IMR-90 (cell line): ENCODE measurements around the gene CD96. TPM values are rescaled to one million over a fixed set of nuclear protein-coding genes. Genes with fewer than 3 reads are reported as not detected.

ENCODE experiments used
- ATAC-seq: fragments of 200-7000 bp; cut with Tn5 transposase; 2 replicates; pipeline ENCODE4 v1.9.1; 2020; ENCODE audit warnings: low read depth, mild to moderate bottlenecking, moderate library complexity
- BruUV-seq: library from RNA; stranded (reverse); fragments of 400-500 nt; replicated peaks from 2 replicates; lab custom pipeline; 2021; lab: Mats Ljungman, UMichigan
- CTCF ChIA-PET: fragments of 300-600 bp; formaldehyde crosslinking; extraction: SDS; loops from one replicate; lab custom pipeline; 2021; ENCODE audit warnings: antibody characterized with exemption; lab: Yijun Ruan, JAX
- POLR2A ChIA-PET: fragments of 300-600 bp; sonication (Branson Sonifier 250); formaldehyde crosslinking; loops from one replicate; lab custom pipeline; 2022; ENCODE audit warnings: antibody characterized with exemption; ENCODE audit not compliant: unreplicated experiment; lab: Charles Lee
- DNase-seq: peaks from one replicate; pipeline ENCODE4 v3.0.0; 2013
- H2AFZ ChIP-seq: replicated peaks from 2 replicates; pipeline ENCODE3; 2013; ENCODE audit warnings: low read length, mild to moderate bottlenecking; ENCODE audit not compliant: poor library complexity
- H2AK5ac ChIP-seq: 2 replicates; pipeline ENCODE4 v1.6.1; 2013; ENCODE audit warnings: low read depth, low read length, inconsistent platforms
- H2AK9ac ChIP-seq: replicated peaks from 2 replicates; pipeline ENCODE3; 2013; ENCODE audit warnings: mild to moderate bottlenecking, low read depth, low read length, moderate library complexity; ENCODE audit not compliant: poor library complexity
- H2BK120ac ChIP-seq: 2 replicates; pipeline ENCODE4 v1.6.1; 2013; ENCODE audit warnings: low read depth, low read length, inconsistent platforms
- H2BK15ac ChIP-seq: 3 replicates; pipeline ENCODE4 v1.6.1; 2013; ENCODE audit warnings: low read depth, low read length, inconsistent platforms
- H2BK20ac ChIP-seq: 2 replicates; pipeline ENCODE4 v1.6.1; 2013; ENCODE audit warnings: low read depth, mild to moderate bottlenecking, inconsistent platforms, low read length, moderate library complexity
- H2BK5ac ChIP-seq: 2 replicates; pipeline ENCODE4 v1.6.1; 2013; ENCODE audit warnings: mild to moderate bottlenecking, low read depth, low read length, inconsistent platforms; ENCODE audit not compliant: poor library complexity, severe bottlenecking
- H3K14ac ChIP-seq: replicated peaks from 2 replicates; pipeline ENCODE4 v1.6.1; 2013; ENCODE audit warnings: low read depth, low read length, inconsistent platforms
- H3K18ac ChIP-seq: 2 replicates; pipeline ENCODE4 v1.6.1; 2013; ENCODE audit warnings: low read depth, low read length, control low read depth
- H3K23ac ChIP-seq: 2 replicates; pipeline ENCODE4 v1.6.1; 2013; ENCODE audit warnings: low read depth, low read length, inconsistent platforms
- H3K27ac ChIP-seq: 2 replicates; pipeline ENCODE4 v1.5.1; 2013; ENCODE audit warnings: mild to moderate bottlenecking, control low read depth, low read length; ENCODE audit not compliant: insufficient read depth
- H3K27me3 ChIP-seq: 2 replicates; pipeline ENCODE4 v1.6.1; 2013; ENCODE audit warnings: low read length; ENCODE audit not compliant: control insufficient read depth, insufficient read depth
- H3K36me3 ChIP-seq: 2 replicates; pipeline ENCODE4 v1.6.1; 2013; ENCODE audit warnings: low read length, mixed read lengths; ENCODE audit not compliant: control insufficient read depth, insufficient read depth
- H3K4ac ChIP-seq: 2 replicates; pipeline ENCODE4 v1.6.1; 2013; ENCODE audit warnings: low read depth, low read length, inconsistent platforms
- H3K4me1 ChIP-seq: 2 replicates; pipeline ENCODE4 v1.6.1; 2013; ENCODE audit warnings: low read length, mixed read lengths; ENCODE audit not compliant: control insufficient read depth, insufficient read depth
- H3K4me2 ChIP-seq: 2 replicates; pipeline ENCODE4 v1.6.1; 2013; ENCODE audit warnings: low read depth, mild to moderate bottlenecking, control low read depth, low read length, moderate library complexity
- H3K4me3 ChIP-seq: 2 replicates; pipeline ENCODE4 v1.5.1; 2013; ENCODE audit warnings: low read depth, mild to moderate bottlenecking, control low read depth, low read length, moderate library complexity; ENCODE audit not compliant: insufficient read depth
- H3K56ac ChIP-seq: 2 replicates; pipeline ENCODE4 v1.6.1; 2013; ENCODE audit warnings: low read length, inconsistent platforms; ENCODE audit not compliant: insufficient read depth; ENCODE audit errors: extremely low read depth
- H3K79me1 ChIP-seq, 2 experiments: 2 replicates each; pipeline ENCODE4 v1.6.1; 2013; ENCODE audit warnings: low read length in 2 of 2, inconsistent platforms in 1 of 2, low read depth in 1 of 2
- H3K9ac ChIP-seq: 2 replicates; pipeline ENCODE4 v1.6.1; 2013; ENCODE audit warnings: low read depth, low read length, control low read depth
- H3K9me1 ChIP-seq: 2 replicates; pipeline ENCODE4 v1.6.1; 2013; ENCODE audit warnings: low read length, inconsistent platforms; ENCODE audit not compliant: insufficient read depth
- H3K9me3 ChIP-seq: 2 replicates; pipeline ENCODE4 v1.6.1; 2013; ENCODE audit warnings: low read length; ENCODE audit not compliant: control insufficient read depth, insufficient read depth
- H4K20me1 ChIP-seq: 2 replicates; pipeline ENCODE4 v1.6.1; 2013; ENCODE audit warnings: low read length, inconsistent platforms; ENCODE audit not compliant: insufficient read depth
- H4K5ac ChIP-seq: 2 replicates; pipeline ENCODE4 v1.6.1; 2013; ENCODE audit warnings: mild to moderate bottlenecking, low read depth, low read length, control low read depth
- H4K8ac ChIP-seq, 2 experiments: 2 replicates each; pipeline ENCODE4 v1.6.1; 2013; ENCODE audit warnings: low read depth in 2 of 2, low read length in 2 of 2, control low read depth in 1 of 2, inconsistent platforms in 1 of 2
- H4K91ac ChIP-seq: 2 replicates; pipeline ENCODE4 v1.6.1; 2013; ENCODE audit warnings: low read depth, low read length, inconsistent platforms; ENCODE audit not compliant: insufficient read depth
- CEBPB ChIP-seq: IDR thresholded peaks from 2 replicates; pipeline ENCODE4 v1.6.1; 2012; ENCODE audit warnings: low read depth, low read length, improper control_type of control experiment
- CHD1 ChIP-seq: IDR thresholded peaks from 2 replicates; pipeline ENCODE4 v1.6.1; 2012; ENCODE audit warnings: low read depth, low read length, improper control_type of control experiment
- FOS ChIP-seq: fragments of 150-350 bp; IDR thresholded peaks from 2 replicates; pipeline ENCODE4 v1.6.1; 2016; ENCODE audit warnings: low read depth, low read length
- MXI1 ChIP-seq: IDR thresholded peaks from 2 replicates; pipeline ENCODE4 v1.6.1; 2012; ENCODE audit warnings: low read depth, mild to moderate bottlenecking, low read length, moderate library complexity, borderline replicate concordance
- NFE2L2 ChIP-seq: fragments of 150-350 bp; IDR thresholded peaks from 2 replicates; pipeline ENCODE4 v1.6.1; 2016; ENCODE audit warnings: low read depth, mild to moderate bottlenecking, low read length
- WGBS, 2 experiments: methylation state at CpG; one replicate each; pipeline versions ENCODE4 v1.1.5 to v1.1.7; 2013; ENCODE audit warnings: missing lambda C conversion rate in 2 of 2; ENCODE audit not compliant: insufficient read length in 1 of 2; ENCODE audit errors: extremely low coverage in 2 of 2; 5-methylcytosine and 5-hydroxymethylcytosine counted together
- dilution Hi-C: fragments of 300-500 bp; cut with HindIII; formaldehyde crosslinking; loops from one replicate; pipeline ENCODE4 v1.14.3; 2018; ENCODE audit warnings: low sequenced_read_pairs; ENCODE audit not compliant: unreplicated experiment
- in situ Hi-C: fragments of 300-500 bp; cut with MboI; formaldehyde crosslinking; loops from 3 replicates; pipeline ENCODE4 v1.14.3; 2019; ENCODE audit warnings: low sequenced_read_pairs, inconsistent platforms, mixed read lengths
- intact Hi-C: fragments of 100-400 bp; cut with micrococcal nuclease; formaldehyde crosslinking; loops from 2 replicates; pipeline ENCODE4 v1.10.0; 2022
- polyA plus RNA-seq, 3 experiments: library from polyadenylated mRNA; depleted of rRNA; stranded (reverse); fragments of >200 nt; gene quantifications; 2 replicates each; pipeline ENCODE4 v1.2.3, GENCODE V29; 2012; ENCODE audit warnings: low replicate concordance in 1 of 3
- total RNA-seq: library from RNA; depleted of rRNA; stranded (reverse); fragments of >200 nt; gene quantifications from 2 replicates; pipeline ENCODE4 v1.2.3, GENCODE V29; 2012

Gene CD96
- total and polyA plus RNA-seq, 2 of the 4 experiments (the other 2 are of a cell fraction): 0.05 to 0.18 TPM

DNA sequence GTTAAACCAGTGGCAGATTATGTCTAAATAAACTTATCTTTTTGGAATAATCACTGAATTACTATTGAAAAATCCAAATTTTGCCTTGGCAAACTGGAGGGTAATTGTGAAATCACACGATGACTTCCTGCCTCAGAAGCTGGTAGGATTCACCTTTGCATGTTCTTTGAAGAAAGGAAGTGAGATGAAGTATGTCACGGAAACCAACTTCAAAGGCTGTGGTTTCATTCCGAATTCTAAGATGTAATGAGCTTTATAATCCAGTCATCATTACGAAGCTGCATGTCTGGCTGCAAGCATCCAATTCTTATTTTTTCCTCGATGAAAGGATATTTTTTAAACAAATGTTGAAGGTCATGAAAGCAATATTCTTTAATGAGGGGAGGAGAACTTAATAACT is 68.2 kb downstream of the CD96 start:
- no CpG with 5 or more reads among the region's 5 CpGs for whole genome bisulfite sequencing, 2 experiments
- intact Hi-C loops (no loop called here), dilution Hi-C loops (no loop called here), in situ Hi-C loops (no loop called here)
- Histone ChIP-seq H3K36me3 (no peaks in the 10 kb centered on the region), H3K4me2 (no peak overlapping the region), H3K9me1 (no peaks in the 10 kb centered on the region), H4K91ac (no peak overlapping the region), H2AFZ (no peak overlapping the region), H3K79me1 (no peaks in the 10 kb centered on the region), H4K20me1 (no peaks in the 10 kb centered on the region), H3K4me1 (peaks cover 6% of the 10 kb centered on the region), H2BK15ac (no peak overlapping the region), H4K5ac (no peak overlapping the region), H2BK20ac (peak overlapping the region; percentile 51; the same call in 1 of the 2 replicates), H3K56ac (no peak overlapping the region), H3K4ac (no peak overlapping the region), H4K8ac (0 out of 4 replicates have a peak overlapping the region, but pooled peaks of 1 of the 2 experiments have one; percentile 63), H3K4me3 (no peak overlapping the region), H3K27ac (no peak overlapping the region), H3K9me3 (no peaks in the 10 kb centered on the region), H2BK5ac (no peak overlapping the region), H2AK5ac (no peak overlapping the region), H3K18ac (no peak overlapping the region), H3K23ac (no peak overlapping the region), H3K27me3 (no peaks in the 10 kb centered on the region), H2BK120ac (no peak overlapping the region), H3K9ac (no peak overlapping the region), H2AK9ac (no peak overlapping the region), H3K14ac (no peak overlapping the region)
- ATAC-seq (no peak), DNase-seq (no peak)
- no TSS peak for BruUV-seq
- ChIA-PET POLR2A (no interaction called here), CTCF (no interaction called here)
- TF ChIP-seq CEBPB (0 out of 2 replicates have a peak, but pooled peaks have one; percentile 18), CHD1 (no peak), NFE2L2 (no peak), FOS (no peak), MXI1 (no peak)
